ENCODE measurements around the gene WWOX.

DNA sequence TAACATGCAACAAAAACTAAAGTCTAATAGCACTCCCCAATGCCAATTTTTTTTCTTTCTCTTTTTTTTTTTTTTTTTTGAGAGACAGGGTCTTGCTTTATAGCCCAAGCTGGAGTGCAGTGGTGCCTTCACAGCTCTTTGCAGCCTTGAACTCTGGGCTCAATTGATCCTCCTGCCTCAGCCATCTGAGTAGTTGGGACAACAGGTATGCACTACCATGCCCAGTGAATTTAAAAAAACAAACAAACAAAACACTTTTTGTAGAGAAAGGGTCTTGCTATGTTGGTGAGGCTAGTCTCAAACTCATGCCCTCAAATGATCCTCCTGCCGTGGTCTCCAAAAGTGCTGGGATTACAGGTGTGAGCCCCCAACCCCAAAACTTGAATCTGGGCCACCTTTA is 632.3 kb downstream of the WWOX start:
- TF ChIP-seq, protein P1, sequence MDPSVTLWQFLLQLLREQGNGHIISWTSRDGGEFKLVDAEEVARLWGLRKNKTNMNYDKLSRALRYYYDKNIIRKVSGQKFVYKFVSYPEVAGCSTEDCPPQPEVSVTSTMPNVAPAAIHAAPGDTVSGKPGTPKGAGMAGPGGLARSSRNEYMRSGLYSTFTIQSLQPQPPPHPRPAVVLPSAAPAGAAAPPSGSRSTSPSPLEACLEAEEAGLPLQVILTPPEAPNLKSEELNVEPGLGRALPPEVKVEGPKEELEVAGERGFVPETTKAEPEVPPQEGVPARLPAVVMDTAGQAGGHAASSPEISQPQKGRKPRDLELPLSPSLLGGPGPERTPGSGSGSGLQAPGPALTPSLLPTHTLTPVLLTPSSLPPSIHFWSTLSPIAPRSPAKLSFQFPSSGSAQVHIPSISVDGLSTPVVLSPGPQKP (IDR thresholded peaks at IDR 0.05; ENCODE audit: low read depth, low read length), result no peak
- TF ChIP-seq, protein P2, sequence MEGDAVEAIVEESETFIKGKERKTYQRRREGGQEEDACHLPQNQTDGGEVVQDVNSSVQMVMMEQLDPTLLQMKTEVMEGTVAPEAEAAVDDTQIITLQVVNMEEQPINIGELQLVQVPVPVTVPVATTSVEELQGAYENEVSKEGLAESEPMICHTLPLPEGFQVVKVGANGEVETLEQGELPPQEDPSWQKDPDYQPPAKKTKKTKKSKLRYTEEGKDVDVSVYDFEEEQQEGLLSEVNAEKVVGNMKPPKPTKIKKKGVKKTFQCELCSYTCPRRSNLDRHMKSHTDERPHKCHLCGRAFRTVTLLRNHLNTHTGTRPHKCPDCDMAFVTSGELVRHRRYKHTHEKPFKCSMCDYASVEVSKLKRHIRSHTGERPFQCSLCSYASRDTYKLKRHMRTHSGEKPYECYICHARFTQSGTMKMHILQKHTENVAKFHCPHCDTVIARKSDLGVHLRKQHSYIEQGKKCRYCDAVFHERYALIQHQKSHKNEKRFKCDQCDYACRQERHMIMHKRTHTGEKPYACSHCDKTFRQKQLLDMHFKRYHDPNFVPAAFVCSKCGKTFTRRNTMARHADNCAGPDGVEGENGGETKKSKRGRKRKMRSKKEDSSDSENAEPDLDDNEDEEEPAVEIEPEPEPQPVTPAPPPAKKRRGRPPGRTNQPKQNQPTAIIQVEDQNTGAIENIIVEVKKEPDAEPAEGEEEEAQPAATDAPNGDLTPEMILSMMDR (IDR thresholded peaks at IDR 0.05), result no peak
